ENCODE measurements around the gene TRIM7.
"Not testable (repeated sequence)": the region's sequence is repeated elsewhere in the genome, so short reads cannot be mapped to it uniquely, and the experiment has no call there.

The TRIM7 gene

DNA sequence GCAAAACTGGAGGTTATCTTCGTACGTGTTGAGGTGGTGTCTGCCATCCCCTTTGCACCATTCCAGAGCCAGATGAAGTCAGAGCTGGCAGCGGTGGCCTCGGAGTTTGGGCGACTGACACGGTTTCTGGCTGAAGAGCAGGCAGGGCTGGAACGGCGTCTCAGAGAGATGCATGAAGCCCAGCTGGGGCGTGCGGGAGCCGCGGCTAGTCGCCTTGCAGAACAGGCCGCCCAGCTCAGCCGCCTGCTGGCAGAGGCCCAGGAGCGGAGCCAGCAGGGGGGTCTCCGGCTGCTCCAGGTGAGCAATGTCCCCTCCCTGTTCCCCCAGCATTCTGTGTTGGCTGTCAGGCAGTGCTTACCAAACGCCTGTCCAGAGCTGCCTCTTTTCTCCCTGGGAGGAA is 27.6 kb upstream of the TRIM7 start:
- no peak for DNase-seq

DNA sequence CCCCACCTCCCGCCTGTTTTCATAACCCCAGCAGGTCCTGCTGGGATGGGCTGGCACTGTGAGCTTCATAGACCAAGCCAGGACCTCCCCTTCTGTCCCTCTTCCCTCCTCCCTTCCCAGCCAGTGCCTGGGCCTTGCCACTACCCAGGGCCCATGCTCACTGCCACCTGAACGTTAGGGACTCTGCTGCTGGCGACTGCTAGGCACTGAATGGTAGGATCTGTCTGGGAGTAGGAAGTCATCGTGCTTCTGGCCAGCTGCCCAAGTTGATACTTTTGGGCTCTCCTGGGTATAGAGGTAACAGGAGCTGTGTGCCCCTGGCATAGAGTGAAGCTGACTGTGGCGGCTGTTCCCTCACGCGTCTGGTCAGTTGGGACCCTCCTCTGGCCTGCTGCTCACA is 26.4 kb upstream of the TRIM7 start:
- DNase-seq, result no peak

DNA sequence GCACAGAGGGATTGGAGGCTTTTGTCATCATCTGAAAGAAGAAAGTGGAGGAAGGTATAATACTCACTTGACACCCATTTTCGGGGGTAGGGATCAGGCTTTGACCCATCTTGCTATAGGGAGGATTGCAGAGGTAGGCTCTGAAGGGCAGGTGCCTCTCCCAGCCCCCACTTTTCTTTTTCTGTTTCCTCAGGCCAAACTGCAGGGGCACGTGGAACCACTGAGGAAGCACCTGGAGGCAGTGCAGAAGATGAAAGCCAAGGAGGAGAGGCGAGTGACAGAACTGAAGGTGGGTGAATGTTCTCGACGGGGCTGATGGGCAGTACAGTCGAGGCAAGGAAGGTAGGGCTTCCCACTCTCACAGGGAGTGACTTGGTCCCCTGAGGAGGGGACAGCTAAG is 25.6 kb upstream of the TRIM7 start:
- no peak for DNase-seq

DNA sequence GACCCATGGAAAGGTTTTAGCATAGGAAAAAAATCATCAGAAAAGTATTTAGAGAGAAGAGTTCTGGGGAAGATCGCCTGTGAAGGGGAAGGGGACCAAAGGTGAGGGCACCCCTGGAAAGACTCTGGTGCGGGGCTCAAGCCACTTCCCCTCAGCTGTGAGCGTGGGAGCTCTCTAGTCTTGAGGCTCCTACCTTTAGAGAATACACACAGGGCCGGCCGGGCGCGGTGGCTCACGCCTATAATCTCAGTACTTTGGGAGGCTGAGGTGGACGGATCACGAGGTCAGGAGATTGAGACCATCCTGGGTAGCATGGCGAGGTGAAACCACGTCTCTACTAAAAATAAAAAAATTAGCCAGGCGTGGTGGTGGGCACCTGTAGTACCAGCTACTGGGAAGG is 25.0 kb upstream of the TRIM7 start:
- DNase-seq, result no peak

DNA sequence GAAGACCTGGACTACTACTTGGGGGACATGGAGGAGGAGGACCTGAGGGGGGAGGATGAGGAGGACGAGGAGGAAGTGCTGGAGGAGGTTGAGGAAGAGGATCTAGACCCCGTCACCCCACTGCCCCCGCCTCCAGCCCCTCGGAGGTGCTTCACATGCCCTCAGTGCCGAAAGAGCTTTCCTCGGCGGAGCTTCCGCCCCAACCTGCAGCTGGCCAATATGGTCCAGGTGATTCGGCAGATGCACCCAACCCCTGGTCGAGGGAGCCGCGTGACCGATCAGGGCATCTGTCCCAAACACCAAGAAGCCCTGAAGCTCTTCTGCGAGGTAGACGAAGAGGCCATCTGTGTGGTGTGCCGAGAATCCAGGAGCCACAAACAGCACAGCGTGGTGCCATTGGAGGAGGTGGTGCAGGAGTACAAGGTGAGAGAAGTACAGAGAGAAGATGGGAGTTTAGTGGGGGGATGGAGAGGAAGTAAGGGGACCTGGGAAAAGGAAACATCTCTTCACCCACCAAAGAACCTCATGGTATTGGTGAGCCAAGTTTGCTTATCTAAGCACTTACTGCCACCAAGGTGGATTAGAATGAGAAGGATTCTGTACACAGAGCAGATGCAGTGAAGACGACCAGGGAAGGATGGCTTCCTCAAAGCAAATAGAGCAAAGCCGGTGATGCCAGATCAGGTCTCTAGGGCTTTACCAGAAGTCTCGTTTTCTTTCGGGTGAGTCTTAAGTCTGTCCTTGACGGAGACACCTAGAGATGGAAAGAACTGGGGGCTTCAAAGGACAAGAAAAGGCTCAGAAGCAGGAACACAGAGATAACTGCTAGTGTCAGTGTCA is 19.6 kb upstream of the TRIM7 start:
- DNase-seq, result no peak

DNA sequence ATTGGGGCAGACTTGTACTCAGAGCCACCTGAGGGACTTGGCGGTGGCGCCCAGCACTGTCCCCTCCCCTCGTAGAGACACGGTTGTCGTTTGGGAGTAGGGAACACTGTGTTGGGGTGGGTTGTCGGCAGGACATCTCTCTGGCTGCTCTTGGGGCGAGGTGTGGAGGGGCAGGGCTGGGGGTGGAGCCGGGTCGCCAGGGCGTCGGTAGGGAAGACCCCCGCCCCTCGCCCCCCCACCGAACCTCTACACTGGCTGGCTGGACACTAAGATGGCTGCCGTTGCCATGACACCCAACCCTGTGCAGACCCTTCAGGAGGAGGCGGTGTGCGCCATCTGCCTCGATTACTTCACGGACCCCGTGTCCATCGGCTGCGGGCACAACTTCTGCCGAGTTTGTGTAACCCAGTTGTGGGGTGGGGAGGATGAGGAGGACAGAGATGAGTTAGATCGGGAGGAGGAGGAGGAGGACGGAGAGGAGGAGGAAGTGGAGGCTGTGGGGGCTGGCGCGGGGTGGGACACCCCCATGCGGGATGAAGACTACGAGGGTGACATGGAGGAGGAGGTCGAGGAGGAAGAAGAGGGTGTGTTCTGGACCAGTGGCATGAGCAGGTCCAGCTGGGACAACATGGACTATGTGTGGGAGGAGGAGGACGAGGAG is 18.9 kb upstream of the TRIM7 start:
- DNase-seq, result no peak

DNA sequence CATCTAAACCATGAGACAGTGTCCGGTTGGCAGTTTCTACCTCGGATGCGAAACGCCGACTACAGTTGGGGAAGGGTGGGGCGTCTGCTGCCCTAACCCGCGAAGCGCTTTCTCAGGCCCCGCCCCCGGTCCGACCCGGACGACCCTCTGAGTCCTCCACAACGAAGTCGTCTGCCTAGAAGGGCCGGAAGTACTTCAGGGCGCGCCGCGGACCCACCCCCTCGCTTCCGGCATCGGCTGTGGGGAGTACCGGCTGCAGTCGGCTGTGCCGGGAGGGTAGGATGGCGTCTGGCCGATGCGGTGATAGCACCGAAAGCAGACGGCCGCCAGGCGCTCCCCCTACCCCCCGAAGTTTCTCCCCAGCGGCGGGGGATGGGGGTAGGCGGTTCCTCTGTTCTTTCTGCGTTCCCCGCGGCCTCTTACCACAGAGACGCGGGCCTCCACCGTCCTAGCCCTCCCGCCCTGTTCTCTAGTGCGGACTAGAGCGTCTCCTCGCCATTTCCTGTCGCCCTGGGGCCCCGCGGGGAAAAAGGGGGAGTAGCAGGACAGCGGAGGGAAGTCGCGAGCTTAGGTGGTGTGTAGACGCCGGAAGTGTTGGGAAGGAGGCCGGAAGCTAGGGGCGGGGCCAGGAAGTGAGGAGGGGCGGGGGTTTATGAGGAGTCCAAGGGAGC is 18.2 kb upstream of the TRIM7 start, which contains the start of gene TRIM41:
TSS of gene TRIM41 (plus strand) at position 224 of the 671 bp plus-strand sequence. CDS start 719 bp downstream, outside the sequence.
- peak; percentile 99 for DNase-seq

DNA sequence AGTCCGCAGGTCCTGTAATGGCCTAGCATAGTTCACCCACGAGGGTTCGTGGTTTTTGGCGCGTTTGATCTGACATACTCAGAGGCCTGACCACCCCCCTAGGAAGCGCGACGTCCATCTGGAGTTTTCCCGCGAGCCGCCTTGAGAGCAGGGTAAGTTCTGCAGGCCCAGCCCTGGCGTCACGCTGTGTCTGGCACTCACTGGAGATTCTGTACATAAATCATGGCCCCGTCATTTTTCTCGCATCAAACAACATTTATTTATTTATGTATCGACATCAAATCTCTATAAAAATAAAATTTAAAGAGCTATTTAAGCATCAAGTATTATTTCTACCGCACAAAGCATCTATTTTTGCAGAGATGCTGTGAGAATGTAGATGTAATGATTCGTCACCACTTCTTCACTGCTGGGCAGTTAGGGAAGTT is 17.6 kb upstream of the TRIM7 start:
- no peak for DNase-seq

DNA sequence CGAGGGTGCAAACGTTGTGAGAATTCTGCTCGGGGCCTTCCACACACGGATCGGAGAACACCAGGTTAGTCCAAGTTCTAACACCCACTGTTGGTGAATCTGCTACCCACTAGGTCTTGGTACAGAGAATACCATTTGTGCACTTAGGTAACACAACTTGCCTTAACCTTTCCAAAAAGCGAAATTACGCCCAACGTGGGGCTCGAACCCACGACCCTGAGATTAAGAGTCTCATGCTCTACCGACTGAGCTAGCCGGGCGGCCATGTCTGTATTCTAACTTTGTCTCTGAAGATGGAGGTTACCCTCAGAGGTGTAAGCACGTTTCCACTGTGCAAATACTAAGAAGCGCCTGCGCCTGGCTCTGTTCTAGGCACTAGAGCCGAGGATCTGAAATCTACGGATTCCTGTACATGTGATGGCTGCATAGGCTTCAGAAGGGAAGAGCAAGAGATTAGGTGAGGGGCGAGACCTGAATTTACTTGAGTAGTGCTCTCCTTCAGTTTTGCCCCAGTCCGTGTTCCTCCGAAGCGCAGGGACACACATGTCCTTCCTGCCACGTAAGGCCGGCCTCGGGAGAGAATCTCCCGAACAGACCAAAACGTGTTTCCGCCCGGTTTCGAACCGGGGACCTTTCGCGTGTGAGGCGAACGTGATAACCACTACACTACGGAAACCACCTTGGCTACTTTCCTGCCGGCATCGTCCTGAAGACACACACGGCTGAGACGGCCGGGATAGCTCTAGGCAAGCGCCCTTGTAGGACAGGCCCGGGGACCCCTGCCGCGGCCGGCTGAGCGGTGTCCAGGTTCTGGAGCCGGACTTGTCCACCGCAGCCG is 17.0 kb upstream of the TRIM7 start:
- DNase-seq, result peak; percentile 98

DNA sequence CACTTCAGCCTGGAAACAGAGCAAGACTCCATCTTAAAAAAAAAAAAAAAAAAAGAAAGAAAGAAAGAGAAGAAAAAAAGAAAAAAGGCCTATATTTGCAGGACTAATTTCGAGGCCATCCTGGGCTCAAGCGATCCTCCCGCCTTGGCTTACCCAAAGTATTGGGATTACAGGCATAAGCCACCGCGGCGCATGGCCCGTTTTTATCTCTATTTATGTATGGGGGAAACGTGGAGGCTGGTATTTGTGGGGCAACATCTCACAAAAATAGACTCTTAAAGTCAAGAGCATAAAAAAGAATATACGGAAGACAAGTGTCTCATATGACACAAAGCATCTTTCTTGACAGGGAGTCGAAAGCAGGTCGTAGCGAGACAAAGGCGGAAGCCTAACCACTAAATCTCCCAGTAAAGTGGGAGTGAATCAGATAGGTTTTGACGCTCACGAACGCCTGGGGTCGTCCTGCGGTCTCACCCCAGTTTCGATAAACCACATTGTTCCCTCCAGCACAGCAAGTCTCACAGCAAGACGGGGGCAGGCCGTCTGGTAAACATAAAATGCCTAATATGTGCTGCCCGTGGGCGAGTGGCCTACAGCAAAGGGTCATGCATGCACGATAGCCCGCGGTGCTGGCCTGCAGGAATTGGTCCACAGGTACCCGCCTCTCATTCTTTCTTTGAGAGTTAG is 16.3 kb upstream of the TRIM7 start:
- DNase-seq, result no peak

DNA sequence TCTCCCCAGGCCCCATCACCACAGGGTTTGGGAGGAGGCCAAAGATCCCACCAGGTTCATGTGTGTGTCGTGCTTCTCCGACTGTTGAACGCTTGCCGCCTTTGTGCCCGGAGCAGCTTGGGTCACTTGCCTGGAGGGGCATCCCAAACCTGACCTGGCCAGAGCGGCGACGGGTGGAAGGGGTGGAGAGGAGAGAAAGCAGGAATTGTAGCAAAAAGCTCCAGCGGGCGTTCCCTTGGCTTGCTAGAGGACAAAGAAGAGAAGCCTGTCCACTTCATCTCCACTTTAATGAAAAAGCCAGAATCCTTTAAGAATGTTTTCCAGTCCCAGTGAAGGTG is 15.2 kb upstream of the TRIM7 start:
- no peak for DNase-seq

DNA sequence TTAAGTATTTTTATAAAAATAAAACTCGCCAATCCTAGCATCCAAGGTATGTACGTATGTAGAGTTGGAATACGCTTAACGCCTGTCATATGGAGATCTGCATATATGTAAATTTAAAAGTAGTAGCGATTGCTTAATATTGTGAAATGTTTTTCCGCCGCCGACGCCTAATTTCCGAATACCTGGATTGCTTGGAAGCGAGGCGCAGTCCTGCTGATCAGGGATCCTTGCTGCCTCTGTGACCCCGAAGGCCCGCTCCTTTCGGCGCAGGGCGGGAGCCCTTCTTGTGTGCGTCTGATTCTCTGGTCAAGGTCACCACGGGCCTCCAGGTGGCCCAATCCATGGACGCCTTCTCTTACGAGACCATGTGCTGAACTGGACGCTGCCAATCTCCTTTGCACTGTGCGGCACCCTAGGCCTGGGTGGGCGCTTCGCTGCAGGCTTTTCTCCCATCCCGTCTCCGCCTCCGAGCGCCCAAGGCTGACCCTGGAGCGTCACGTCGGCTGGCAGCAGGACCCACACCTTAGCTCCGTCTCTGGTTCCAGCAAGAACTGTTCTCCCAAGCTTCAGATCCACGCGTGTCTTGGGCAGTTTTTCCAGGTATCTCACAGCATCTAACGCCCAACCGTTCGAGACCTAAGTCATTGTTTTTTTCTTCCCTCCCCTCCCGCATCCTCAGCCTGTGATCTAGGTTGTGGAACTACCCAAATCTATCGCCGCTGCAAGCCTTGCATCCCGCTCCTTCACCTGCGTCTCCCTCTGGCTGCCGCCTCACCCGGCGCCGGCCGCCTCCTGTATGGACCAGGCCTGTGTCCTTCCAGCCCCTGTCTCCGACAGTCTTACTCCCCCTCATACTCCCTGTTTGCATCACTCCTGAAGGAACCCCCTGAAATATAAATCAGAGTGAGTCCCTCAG is 14.5 kb upstream of the TRIM7 start:
- DNase-seq, result no peak

DNA sequence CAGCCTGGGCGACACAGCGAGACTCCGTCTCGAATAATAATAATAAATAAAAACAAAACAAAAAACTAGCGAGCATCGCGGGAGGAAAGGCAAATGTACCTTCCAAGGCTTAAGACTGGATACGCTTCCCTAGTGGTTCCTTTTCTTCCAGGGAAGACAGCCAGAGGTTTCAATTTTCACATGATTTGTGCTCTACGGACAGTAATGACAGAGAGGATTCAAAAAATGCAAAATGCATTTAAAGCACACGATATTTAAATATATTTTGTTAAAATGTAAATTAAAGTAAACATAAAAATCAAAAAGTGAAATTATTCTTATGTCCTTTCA is 13.8 kb upstream of the TRIM7 start:
- DNase-seq, result no peak

DNA sequence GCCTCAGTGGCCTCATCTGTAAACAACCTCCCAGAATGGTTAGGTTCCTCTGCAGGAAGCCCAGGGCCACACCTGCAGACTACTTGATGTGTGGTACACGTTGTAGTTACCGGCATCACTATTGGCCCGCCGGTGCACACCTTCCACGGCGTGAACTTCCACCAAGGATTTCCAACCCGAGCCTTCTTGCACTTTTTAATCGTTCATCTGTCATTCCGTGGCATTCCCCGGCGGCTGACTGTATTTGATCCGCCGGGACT is 12.7 kb upstream of the TRIM7 start:
- DNase-seq, result no peak

DNA sequence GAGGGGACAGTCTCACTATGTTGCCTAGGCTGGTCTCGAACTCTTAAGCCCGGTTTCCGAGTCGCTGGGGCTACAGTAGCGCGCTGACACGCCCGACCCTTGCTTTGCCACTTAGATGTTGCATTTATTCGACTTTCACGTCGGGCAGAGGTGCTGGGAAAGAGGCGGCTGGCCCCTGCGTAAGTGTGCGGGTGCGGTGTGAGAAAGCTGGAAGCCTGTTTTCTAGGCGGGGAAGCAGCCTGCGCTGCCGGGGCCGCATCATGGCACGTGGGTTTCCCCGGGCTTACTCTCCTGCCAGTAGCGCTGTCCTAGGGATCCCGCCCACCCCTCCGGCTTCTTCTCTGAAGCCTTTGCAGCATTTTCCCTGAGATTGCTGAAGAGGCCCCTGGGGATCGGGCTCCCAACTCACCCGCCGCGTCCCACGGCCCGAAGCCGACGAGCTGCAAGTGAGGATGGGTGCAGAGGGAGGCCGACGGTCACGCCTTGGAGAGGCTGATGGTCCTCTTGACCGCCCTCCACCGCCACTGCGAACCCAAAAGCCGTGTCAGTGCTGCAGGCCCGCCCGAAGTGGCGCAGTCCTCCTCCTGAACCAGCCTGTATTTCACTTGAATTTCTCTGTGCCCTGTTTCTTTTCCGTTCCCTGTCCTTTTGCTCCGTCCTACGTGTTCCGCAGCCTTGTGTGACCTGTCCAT is 12.3 kb upstream of the TRIM7 start:
- DNase-seq, result peak; percentile 82

DNA sequence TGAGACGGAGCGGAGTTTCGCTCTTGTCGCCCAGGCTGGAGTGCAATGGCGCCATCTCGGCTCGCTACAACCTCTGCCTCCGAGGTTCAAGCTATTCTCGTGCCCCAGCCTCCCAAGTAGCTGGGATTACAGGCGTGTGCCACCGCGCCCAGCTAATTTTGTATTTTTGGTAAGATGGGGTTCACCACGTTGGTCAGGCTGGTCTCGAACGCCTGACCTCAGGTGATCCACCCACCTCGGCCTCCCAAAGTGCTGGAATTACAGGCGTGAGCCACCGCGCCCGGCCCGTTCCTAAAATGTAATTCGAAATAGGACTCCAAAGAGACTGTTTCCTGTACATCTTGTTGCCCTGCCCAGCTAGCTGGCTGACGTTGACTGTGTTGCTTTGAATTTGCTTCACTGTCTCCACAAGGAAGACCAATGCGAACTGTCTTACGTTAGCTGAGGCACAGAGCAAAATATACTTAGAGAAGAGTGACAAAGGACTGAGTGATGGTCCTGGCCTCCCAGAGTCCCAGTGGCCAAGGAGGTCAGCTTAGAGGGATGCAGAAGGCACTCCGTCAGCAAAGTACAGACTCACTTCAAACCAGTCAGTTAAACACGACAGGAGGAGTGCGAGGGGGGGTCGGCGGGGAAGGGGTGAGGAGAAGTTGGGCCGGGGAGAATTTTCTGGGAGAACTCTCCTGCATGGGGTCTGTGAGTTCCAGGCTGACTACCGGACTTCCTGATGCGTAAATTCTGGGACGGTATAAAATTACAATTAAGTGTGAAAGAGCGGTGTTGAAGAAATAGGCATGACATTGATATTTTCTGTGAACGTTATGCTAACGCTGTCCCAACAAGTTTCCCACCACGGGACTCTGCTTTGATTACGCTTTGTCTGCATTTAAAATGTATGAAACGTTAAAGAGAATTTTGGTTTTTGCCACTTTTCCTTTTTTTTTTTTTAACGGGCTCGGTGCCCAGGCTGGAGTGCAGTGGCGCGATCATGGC is 11.3 kb upstream of the TRIM7 start:
- DNase-seq, result peak; percentile 62

DNA sequence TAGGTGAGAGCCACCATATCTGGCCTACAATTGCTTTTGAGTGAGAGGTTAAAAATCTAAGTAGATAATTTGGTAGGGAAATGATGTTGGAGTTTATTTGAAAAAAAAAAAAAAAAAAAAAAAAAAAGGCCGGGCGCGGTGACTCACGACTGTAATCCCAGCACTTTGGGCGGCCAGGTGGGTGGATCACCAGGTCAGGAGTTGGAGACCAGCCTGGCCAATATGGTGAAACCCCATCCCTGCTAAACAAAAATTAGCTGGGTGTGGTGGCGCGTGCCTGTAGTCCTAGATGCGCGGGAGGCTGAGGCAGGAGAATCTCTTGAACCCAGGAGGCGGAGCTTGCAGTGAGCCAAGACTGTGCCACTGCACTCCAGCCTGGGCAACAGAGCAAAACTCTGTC is 9.3 kb upstream of the TRIM7 start:
- DNase-seq, result not testable (repeated sequence)

DNA sequence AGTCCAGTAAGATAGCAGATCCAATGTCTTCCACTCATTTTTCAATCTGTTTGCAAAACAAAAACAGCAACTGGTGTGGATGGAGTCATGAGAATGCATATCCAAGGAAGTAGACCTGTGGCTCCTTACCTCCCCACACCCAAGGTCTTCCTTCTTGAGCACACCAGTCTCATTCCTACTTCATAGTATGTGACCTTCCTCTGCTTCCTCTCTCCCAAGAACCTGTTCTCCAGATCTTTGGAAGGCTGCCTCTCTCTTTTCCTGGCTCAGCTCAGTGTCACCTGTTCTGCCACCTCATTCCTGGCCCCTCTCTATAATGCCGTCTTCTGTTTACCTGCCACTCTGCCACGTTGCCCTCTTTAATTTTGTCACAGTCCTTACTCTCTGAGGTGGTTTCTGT is 7.9 kb upstream of the TRIM7 start:
- DNase-seq, result no peak

DNA sequence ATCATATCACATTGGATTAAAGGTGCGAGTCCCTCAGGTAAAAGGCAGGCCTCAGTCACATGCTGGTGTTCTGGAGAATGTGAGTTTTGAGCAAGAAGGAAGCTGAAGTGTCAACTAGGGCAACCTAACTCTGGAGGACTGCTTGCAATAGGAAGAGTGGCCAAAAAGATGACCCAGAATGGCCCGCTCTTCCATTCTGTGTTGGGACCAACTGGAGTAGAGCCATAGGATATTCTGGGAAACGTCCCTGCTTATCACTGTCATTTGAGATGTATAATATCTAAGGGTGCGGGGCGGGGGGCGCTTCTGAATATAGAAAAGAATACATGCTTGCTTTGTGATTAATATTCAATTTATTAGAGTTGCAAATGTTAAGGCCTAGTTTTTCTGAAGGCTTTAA is 7.1 kb upstream of the TRIM7 start:
- no peak for DNase-seq

DNA sequence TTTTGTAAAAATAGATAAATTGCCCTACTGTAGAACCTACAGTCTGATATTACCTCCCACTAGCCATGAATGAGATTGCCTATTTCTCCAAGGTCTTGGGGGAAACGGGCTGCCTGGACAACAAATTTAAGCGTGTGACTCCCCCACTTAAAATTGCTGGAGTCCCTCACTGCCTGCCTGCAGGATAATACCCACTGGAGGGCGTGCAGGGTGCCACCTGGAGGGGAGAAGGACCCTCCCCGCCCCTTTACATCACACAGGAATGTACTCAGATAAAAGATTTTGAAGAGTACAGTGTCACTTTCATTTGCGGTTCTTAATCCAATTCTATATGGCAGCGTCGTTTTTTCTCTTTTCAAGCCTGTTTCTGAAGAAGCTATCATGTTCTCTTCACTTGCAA is 6.2 kb upstream of the TRIM7 start:
- DNase-seq, result no peak
